ENCODE measurements around the gene ATP6V1E1. TPM values are rescaled to one million over a fixed set of nuclear protein-coding genes. Genes with fewer than 3 reads are reported as not detected.

The ATP6V1E1 gene
- total and polyA plus RNA-seq, 2 of the 13 experiments (the other 11 are each of a cell fraction or from before 2014, with no cell fraction given), result 69.3 to 90.9 TPM

- TF ChIP-seq ZNF451 (CRISPR knock-in tag; IDR thresholded peaks at IDR 0.05) (no peak), KDM5B (CRISPR knock-in tag; IDR thresholded peaks at IDR 0.05; ENCODE audit: borderline replicate concordance) (no peak), SIN3B (IDR thresholded peaks at IDR 0.05; ENCODE audit: low read length) (no peak)
Measured at GRCh38 chr22:17665248-17665647, 36.7 kb upstream of the ATP6V1E1 start (continued).

DNA sequence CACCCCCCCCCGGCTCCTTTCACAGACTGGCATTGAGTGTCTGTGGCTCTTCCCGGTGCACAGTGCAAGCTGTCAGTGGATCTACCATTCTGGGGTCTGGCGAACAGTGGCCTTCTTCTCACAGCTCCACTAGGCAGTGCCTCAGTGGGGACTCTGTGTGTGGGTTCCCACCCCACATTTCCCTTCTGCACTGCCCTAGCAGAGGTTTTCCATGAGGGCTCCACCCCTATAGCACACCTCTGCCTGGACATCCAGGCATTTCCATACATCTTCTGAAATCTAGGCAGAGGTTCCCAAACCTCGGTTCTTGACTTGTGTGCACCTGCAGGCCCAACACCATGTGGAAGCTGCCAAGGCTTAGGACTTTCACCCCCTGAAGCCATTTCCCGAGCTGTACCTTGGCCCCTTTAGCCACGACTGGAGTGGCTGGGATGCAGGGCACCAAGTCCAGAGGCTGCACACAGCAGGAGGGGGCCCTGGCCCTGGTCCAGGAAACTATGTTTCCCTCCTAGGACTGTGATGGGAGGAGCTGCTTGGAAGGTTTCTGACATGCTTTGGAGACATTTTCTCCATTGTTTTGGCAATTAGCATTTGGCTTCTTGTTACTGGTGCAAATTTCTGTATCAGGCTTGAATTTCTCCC lies 36.0 kb upstream of the ATP6V1E1 start:
- Histone ChIP-seq H3K4me1 (ENCODE audit: insufficient read depth, low read length) (peaks cover 18% of the 10 kb centered on the region), H3K4me2 (ENCODE audit: low read depth, low read length) (no peak overlapping the region), H3K27me3 (ENCODE audit: control insufficient read depth in 1 of 2, insufficient read depth in 2 of 2, low read length in 2 of 2) (no peaks in the 10 kb centered on the region; a peak in 1 of 5 replicates), H4K20me1 (ENCODE audit: insufficient read depth, low read length) (no peaks in the 10 kb centered on the region), H3K4me3 (replicated peaks in 1 of 3; ENCODE audit: insufficient read depth in 1 of 3, low read depth in 2 of 3, low read length in 3 of 3) (no peak overlapping the region), H3K36me3 (replicated peaks in 1 of 2; ENCODE audit: control insufficient read depth in 1 of 2, insufficient read depth in 2 of 2, low read length in 2 of 2) (peaks cover 16 to 32% of the 10 kb centered on the region in 2 experiments), H3K79me2 (ENCODE audit: insufficient read depth, low read length) (no peaks in the 10 kb centered on the region), H3K9ac (ENCODE audit: insufficient read depth, low read depth, low read length) (no peak overlapping the region), H3K27ac (ENCODE audit: extremely low read length, insufficient read depth, low read length) (peak overlapping the region; percentile 22), H2AFZ (ENCODE audit: low read length) (no peak overlapping the region), H3K9me3 (ENCODE audit: low read length) (0 out of 2 replicates have a peak, but pooled peaks cover 9% of the 10 kb centered on the region)
- ChIA-PET POLR2A (interaction anchor here (1.4 kb wide), 1 partner anchor 25 kb away, joined by 4 read pairs; no protein-coding TSS in a partner anchor), CTCF (ENCODE audit: low intra/inter-chr PET ratio, low total read pairs) (no interaction called here)
- in situ Hi-C loops (cut with HindIII; ENCODE audit: extremely low pct_ligation_motif_present, low pct_unique_long_range_greater_than_20kb) (loop anchor here (5.0 kb wide), 1 partner anchor 33 kb away; no protein-coding TSS in a partner anchor), intact Hi-C loops (cut with micrococcal nuclease; ENCODE audit: unreplicated experiment) (no loop called here)
- ATAC-seq (peak; percentile 72), DNase-seq (ENCODE audit: low spot score) (peak; percentile 15), FAIRE-seq (no peak)
- BruUV-seq (replicated peaks), result no TSS peak
- 60% methylated on average over 4 of the region's 6 CpGs for WGBS (ENCODE audit: low lambda C conversion rate)
- no peak for TF ChIP-seq GABPB1 (CRISPR knock-in tag; IDR thresholded peaks at IDR 0.05)
- TF ChIP-seq MYC (CRISPR knock-in tag; IDR thresholded peaks at IDR 0.05; ENCODE audit: borderline replicate concordance), result peak; percentile 41; the same call in 1 of the 2 replicates
- no peak for TF ChIP-seq ARNTL (CRISPR knock-in tag; IDR thresholded peaks at IDR 0.05)
- no peak for TF ChIP-seq KDM3A (CRISPR knock-in tag; IDR thresholded peaks at IDR 0.05; ENCODE audit: low read depth)
- TF ChIP-seq FLYWCH1 (CRISPR knock-in tag; IDR thresholded peaks at IDR 0.05), result no peak
- TF ChIP-seq, protein P1, sequence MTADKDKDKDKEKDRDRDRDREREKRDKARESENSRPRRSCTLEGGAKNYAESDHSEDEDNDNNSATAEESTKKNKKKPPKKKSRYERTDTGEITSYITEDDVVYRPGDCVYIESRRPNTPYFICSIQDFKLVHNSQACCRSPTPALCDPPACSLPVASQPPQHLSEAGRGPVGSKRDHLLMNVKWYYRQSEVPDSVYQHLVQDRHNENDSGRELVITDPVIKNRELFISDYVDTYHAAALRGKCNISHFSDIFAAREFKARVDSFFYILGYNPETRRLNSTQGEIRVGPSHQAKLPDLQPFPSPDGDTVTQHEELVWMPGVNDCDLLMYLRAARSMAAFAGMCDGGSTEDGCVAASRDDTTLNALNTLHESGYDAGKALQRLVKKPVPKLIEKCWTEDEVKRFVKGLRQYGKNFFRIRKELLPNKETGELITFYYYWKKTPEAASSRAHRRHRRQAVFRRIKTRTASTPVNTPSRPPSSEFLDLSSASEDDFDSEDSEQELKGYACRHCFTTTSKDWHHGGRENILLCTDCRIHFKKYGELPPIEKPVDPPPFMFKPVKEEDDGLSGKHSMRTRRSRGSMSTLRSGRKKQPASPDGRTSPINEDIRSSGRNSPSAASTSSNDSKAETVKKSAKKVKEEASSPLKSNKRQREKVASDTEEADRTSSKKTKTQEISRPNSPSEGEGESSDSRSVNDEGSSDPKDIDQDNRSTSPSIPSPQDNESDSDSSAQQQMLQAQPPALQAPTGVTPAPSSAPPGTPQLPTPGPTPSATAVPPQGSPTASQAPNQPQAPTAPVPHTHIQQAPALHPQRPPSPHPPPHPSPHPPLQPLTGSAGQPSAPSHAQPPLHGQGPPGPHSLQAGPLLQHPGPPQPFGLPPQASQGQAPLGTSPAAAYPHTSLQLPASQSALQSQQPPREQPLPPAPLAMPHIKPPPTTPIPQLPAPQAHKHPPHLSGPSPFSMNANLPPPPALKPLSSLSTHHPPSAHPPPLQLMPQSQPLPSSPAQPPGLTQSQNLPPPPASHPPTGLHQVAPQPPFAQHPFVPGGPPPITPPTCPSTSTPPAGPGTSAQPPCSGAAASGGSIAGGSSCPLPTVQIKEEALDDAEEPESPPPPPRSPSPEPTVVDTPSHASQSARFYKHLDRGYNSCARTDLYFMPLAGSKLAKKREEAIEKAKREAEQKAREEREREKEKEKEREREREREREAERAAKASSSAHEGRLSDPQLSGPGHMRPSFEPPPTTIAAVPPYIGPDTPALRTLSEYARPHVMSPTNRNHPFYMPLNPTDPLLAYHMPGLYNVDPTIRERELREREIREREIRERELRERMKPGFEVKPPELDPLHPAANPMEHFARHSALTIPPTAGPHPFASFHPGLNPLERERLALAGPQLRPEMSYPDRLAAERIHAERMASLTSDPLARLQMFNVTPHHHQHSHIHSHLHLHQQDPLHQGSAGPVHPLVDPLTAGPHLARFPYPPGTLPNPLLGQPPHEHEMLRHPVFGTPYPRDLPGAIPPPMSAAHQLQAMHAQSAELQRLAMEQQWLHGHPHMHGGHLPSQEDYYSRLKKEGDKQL (CRISPR knock-in tag; IDR thresholded peaks at IDR 0.05; ENCODE audit: low read depth), result no peak
- TF ChIP-seq RXRA (CRISPR knock-in tag; IDR thresholded peaks at IDR 0.05), result 0 out of 2 replicates have a peak, but pooled peaks have one; percentile 31
- TF ChIP-seq ZNF761 (CRISPR knock-in tag; conservative IDR thresholded peaks at IDR 0.05), result no peak
- TF ChIP-seq BCL3 (CRISPR knock-in tag; IDR thresholded peaks at IDR 0.05), result no peak
- no peak for TF ChIP-seq MTF2 (CRISPR knock-in tag; IDR thresholded peaks at IDR 0.05; ENCODE audit: borderline replicate concordance)
- TF ChIP-seq ZKSCAN1 (IDR thresholded peaks at IDR 0.05; ENCODE audit: low read length), result no peak
- TF ChIP-seq, protein P2, sequence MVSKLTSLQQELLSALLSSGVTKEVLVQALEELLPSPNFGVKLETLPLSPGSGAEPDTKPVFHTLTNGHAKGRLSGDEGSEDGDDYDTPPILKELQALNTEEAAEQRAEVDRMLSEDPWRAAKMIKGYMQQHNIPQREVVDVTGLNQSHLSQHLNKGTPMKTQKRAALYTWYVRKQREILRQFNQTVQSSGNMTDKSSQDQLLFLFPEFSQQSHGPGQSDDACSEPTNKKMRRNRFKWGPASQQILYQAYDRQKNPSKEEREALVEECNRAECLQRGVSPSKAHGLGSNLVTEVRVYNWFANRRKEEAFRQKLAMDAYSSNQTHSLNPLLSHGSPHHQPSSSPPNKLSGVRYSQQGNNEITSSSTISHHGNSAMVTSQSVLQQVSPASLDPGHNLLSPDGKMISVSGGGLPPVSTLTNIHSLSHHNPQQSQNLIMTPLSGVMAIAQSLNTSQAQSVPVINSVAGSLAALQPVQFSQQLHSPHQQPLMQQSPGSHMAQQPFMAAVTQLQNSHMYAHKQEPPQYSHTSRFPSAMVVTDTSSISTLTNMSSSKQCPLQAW (CRISPR knock-in tag; IDR thresholded peaks at IDR 0.05), result 0 out of 2 replicates have a peak, but pooled peaks have one; percentile 30

Data from HepG2 (cell line).